Chondrocyte (in vitro differentiated cells): Measurements from ENCODE around the gene TAF9. TPM values are rescaled to one million over a fixed set of nuclear protein-coding genes. Genes with fewer than 3 reads are reported as not detected.

Experiments used
- DNase-seq: peaks from one replicate; pipeline ENCODE4 v3.0.0; 2021; ENCODE audit warnings: mixed read lengths, low spot score
- H3K27ac Mint-ChIP-seq: one replicate; pipeline ENCODE4 v1.8.0; 2021; ENCODE audit warnings: mild to moderate bottlenecking, moderate library complexity, mixed read lengths; ENCODE audit not compliant: unreplicated experiment
- H3K27me3 Mint-ChIP-seq: 2 replicates; pipeline ENCODE4 v1.8.0; 2021; ENCODE audit warnings: low read depth, mixed read lengths
- H3K36me3 Mint-ChIP-seq: 2 replicates; pipeline ENCODE4 v1.8.0; 2021; ENCODE audit warnings: low read depth, mixed read lengths
- H3K4me1 Mint-ChIP-seq: 2 replicates; pipeline ENCODE4 v1.8.0; 2021; ENCODE audit warnings: low read depth, mild to moderate bottlenecking, mixed read lengths
- H3K4me3 Mint-ChIP-seq: one replicate; pipeline ENCODE4 v1.8.0; 2021; ENCODE audit warnings: mild to moderate bottlenecking, moderate library complexity, mixed read lengths; ENCODE audit not compliant: unreplicated experiment
- H3K9me3 Mint-ChIP-seq: 2 replicates; pipeline ENCODE4 v1.8.0; 2021; ENCODE audit warnings: low read depth, mixed read lengths
- CTCF ChIP-seq: fragments of 200-600 bp; sonication (generic); IDR thresholded peaks from 2 replicates; pipeline ENCODE4 v1.5.0; 2021; ENCODE audit warnings: antibody characterized with exemption, mild to moderate bottlenecking, moderate library complexity
- total RNA-seq: library from RNA; stranded (reverse); gene quantifications from 3 replicates; pipeline ENCODE4 v1.2.1, GENCODE V29; 2021

TAF9 gene
- total RNA-seq, 1 donor from 2014 or later = 64.8 TPM

- TF ChIP-seq CTCF = no peak
- H3K9me3 Mint-ChIP-seq = no peaks in the 10 kb centered on the region
- no peak for DNase-seq
- H3K4me3 Mint-ChIP-seq = no peak overlapping the region
- peaks cover 4% of the 10 kb centered on the region for H3K4me1 Mint-ChIP-seq
- H3K36me3 Mint-ChIP-seq = peaks cover 6% of the 10 kb centered on the region
- H3K27ac Mint-ChIP-seq = no peak overlapping the region
- no peaks in the 10 kb centered on the region for H3K27me3 Mint-ChIP-seq
These were observed 9.6 kb downstream of the TAF9 start for GRCh38 chr5:69359699-69360098.

GRCh38 chr5:69350664-69351063, 18.7 kb downstream of the TAF9 start:
- Mint-ChIP-seq H3K27me3 (no peaks in the 10 kb centered on the region), H3K27ac (no peak overlapping the region), H3K4me3 (no peak overlapping the region), H3K4me1 (no peaks in the 10 kb centered on the region), H3K9me3 (no peaks in the 10 kb centered on the region), H3K36me3 (peaks cover 13% of the 10 kb centered on the region)
- TF ChIP-seq CTCF = no peak
- no peak for DNase-seq

GRCh38 chr5:69343083-69343482, 26.2 kb downstream of the TAF9 start:
- H3K4me1 Mint-ChIP-seq = no peaks in the 10 kb centered on the region
- H3K27ac Mint-ChIP-seq = no peak overlapping the region
- no peaks in the 10 kb centered on the region for H3K27me3 Mint-ChIP-seq
- no peak for TF ChIP-seq CTCF
- H3K36me3 Mint-ChIP-seq = no peaks in the 10 kb centered on the region
- no peak overlapping the region for H3K4me3 Mint-ChIP-seq
- H3K9me3 Mint-ChIP-seq = no peaks in the 10 kb centered on the region
- no peak for DNase-seq

- H3K4me1 Mint-ChIP-seq = no peaks in the 10 kb centered on the region
- H3K9me3 Mint-ChIP-seq = no peaks in the 10 kb centered on the region
- H3K27me3 Mint-ChIP-seq = no peaks in the 10 kb centered on the region
These were observed 27.7 kb downstream of the TAF9 start for GRCh38 chr5:69341520-69342161.

GRCh38 chr5:69335341-69335935, 33.9 kb downstream of the TAF9 start:
- Mint-ChIP-seq H3K9me3 (no peaks in the 10 kb centered on the region), H3K27ac (no peak overlapping the region), H3K27me3 (no peaks in the 10 kb centered on the region), H3K4me3 (no peak overlapping the region), H3K36me3 (no peaks in the 10 kb centered on the region), H3K4me1 (peaks cover 7% of the 10 kb centered on the region)
- no peak for DNase-seq
- TF ChIP-seq CTCF = no peak

More at GRCh38 chr5:69341520-69342161, 27.7 kb downstream of the TAF9 start:
- no peak for TF ChIP-seq CTCF
- Mint-ChIP-seq H3K4me3 (no peak overlapping the region), H3K36me3 (no peaks in the 10 kb centered on the region), H3K27ac (no peak overlapping the region)
- DNase-seq = no peak
